ENCODE measurements around the gene MAPK8IP2.
"Not testable (repeated sequence)": the region's sequence is repeated elsewhere in the genome, so short reads cannot be mapped to it uniquely, and the experiment has no call there.

MAPK8IP2 gene

GRCh38 chr22:50609599-50609998 is 9.0 kb downstream of the MAPK8IP2 start:
- no peak overlapping the region for H3K27ac ChIP-seq (ENCODE audit: low read length)
- H3K4me1 ChIP-seq (ENCODE audit: control insufficient read depth in 1 of 2, insufficient read depth in 2 of 2, low read length in 2 of 2) = no peaks in the 10 kb centered on the region
- no peaks in the 10 kb centered on the region for H3K36me3 ChIP-seq (ENCODE audit: control insufficient read depth in 1 of 2, insufficient read depth in 2 of 2, low read length in 2 of 2)
- H3K9me3 ChIP-seq (ENCODE audit: control insufficient read depth in 1 of 2, low read length in 2 of 2) = no peaks in the 10 kb centered on the region
- H3K27me3 ChIP-seq (ENCODE audit: low read depth, low read length) = no peaks in the 10 kb centered on the region
- H3K4me3 ChIP-seq (ENCODE audit: low read depth in 1 of 2, low read length in 2 of 2) = no peak overlapping the region

DNA sequence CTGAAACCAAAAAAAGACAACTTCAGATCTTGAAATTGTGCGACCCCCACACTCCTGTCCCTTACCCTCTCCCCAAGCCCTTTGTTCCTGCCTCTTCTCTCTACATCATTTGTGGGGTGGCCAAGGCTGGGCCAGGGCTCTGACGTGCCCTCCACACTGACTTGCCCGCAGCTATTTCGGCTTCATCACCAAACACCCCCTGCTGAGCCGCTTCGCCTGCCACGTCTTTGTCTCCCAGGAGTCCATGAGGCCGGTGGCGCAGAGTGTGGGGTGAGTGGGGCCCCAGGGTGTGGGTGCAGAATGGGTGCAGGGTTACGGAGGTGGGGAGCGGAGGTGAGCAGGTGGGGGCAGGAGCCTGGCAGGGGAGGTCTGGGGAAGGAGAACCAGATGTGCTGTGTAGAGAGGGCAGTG is 9.5 kb downstream of the MAPK8IP2 start:
- Histone ChIP-seq H3K36me3 (ENCODE audit: control insufficient read depth in 1 of 2, insufficient read depth in 2 of 2, low read length in 2 of 2) (no peaks in the 10 kb centered on the region), H3K27ac (ENCODE audit: low read length) (no peak overlapping the region), H3K27me3 (ENCODE audit: low read depth, low read length) (no peaks in the 10 kb centered on the region), H3K4me1 (ENCODE audit: control insufficient read depth in 1 of 2, insufficient read depth in 2 of 2, low read length in 2 of 2) (no peaks in the 10 kb centered on the region), H3K9me3 (ENCODE audit: control insufficient read depth in 1 of 2, low read length in 2 of 2) (no peaks in the 10 kb centered on the region), H3K4me3 (ENCODE audit: low read depth in 1 of 2, low read length in 2 of 2) (no peak overlapping the region)

- H3K4me3 ChIP-seq (ENCODE audit: low read depth in 1 of 2, low read length in 2 of 2) = no peak overlapping the region
- H3K36me3 ChIP-seq (ENCODE audit: control insufficient read depth in 1 of 2, insufficient read depth in 2 of 2, low read length in 2 of 2) = no peaks in the 10 kb centered on the region
- H3K9me3 ChIP-seq (ENCODE audit: control insufficient read depth in 1 of 2, low read length in 2 of 2) = no peaks in the 10 kb centered on the region
- no peaks in the 10 kb centered on the region for H3K4me1 ChIP-seq (ENCODE audit: control insufficient read depth in 1 of 2, insufficient read depth in 2 of 2, low read length in 2 of 2)
- no peak overlapping the region for H3K27ac ChIP-seq (ENCODE audit: low read length)
- H3K27me3 ChIP-seq (ENCODE audit: low read depth, low read length) = no peaks in the 10 kb centered on the region
Observed at GRCh38 chr22:50610581-50610980, 10.0 kb downstream of the MAPK8IP2 start.

DNA sequence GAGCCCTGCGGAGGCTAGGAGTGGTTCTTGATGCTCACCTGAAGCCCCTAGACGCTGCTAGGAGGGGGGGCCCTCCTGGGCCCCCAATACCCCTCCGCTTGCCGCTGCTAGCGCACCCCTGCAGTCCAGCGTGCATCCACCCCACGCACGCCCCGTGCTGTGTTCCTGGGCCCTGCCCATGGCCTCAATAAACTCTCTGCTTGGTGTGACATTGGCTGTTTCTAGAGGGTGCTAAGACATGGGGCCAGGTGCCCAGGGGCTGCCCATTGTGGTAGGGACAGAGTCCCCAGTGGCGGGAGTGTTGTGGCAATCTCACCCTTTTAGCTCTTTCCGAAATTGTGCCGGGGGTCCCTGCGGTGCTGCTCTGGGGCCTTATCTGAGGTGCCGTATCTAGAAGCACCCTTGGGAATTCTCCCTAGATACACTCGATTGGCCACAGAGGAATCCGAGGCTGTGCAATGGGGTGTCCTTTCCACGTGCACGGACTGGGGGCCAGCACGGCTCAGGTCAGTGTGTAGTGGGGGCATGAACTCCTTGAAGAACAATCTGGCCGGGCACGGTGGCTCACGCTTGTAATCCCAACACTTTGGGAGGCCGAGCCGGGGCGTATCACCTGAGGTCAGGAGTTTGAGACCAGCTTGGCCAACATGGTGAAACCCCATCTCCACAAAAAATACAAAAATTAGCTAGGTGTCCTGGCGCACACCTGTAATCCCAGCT is 10.9 kb downstream of the MAPK8IP2 start:
- H3K36me3 ChIP-seq (ENCODE audit: control insufficient read depth in 1 of 2, insufficient read depth in 2 of 2, low read length in 2 of 2) = no peaks in the 10 kb centered on the region
- no peaks in the 10 kb centered on the region for H3K4me1 ChIP-seq (ENCODE audit: control insufficient read depth in 1 of 2, insufficient read depth in 2 of 2, low read length in 2 of 2)
- no peaks in the 10 kb centered on the region for H3K9me3 ChIP-seq (ENCODE audit: control insufficient read depth in 1 of 2, low read length in 2 of 2)
- H3K4me3 ChIP-seq (ENCODE audit: low read depth in 1 of 2, low read length in 2 of 2) = no peak overlapping the region
- no peaks in the 10 kb centered on the region for H3K27me3 ChIP-seq (ENCODE audit: low read depth, low read length)
- no peak overlapping the region for H3K27ac ChIP-seq (ENCODE audit: low read length)

- Histone ChIP-seq H3K27me3 (ENCODE audit: low read depth, low read length) (no peaks in the 10 kb centered on the region), H3K9me3 (ENCODE audit: control insufficient read depth in 1 of 2, low read length in 2 of 2) (no peaks in the 10 kb centered on the region), H3K36me3 (ENCODE audit: control insufficient read depth in 1 of 2, insufficient read depth in 2 of 2, low read length in 2 of 2) (no peaks in the 10 kb centered on the region), H3K27ac (ENCODE audit: low read length) (no peak overlapping the region), H3K4me3 (ENCODE audit: low read depth in 1 of 2, low read length in 2 of 2) (no peak overlapping the region), H3K4me1 (ENCODE audit: control insufficient read depth in 1 of 2, insufficient read depth in 2 of 2, low read length in 2 of 2) (no peaks in the 10 kb centered on the region)
Observed at GRCh38 chr22:50612168-50612527, 11.6 kb downstream of the MAPK8IP2 start.

DNA sequence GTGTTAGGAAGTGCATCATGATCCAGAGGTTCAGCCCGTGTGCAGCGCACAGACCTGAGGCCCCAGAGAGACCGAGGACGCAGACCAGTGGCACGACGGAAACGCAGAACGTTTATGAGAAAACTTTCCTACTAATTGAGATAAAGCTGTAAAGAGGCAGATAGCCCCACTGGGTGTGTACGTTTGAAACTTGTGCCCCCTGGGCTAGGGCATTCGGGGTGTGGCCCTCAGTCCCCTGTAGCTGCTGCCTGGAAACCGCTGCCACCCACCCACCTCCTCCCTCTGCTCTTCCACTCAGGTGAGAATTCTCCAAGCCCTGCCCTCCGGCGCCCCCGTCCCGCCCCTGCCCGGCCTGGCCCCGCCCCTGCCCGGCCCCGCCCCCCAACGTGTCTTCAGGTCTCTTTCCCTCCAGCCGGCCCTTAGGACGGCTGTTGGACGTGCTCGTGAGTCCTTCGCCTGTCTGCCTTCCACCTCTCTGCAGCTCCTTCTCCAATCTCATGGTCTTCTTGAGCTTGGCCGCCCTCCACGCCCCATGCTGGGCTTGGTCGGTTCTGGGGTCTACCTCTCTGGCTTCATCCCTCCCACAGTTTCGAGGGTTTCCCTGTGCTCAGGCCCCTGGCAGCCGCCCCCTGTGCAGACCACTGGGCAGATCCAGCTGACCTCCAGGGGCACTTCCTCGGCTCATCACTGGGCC is 12.1 kb downstream of the MAPK8IP2 start:
- H3K27me3 ChIP-seq (ENCODE audit: low read depth, low read length) = no peaks in the 10 kb centered on the region
- no peaks in the 10 kb centered on the region for H3K4me1 ChIP-seq (ENCODE audit: control insufficient read depth in 1 of 2, insufficient read depth in 2 of 2, low read length in 2 of 2)
- no peaks in the 10 kb centered on the region for H3K36me3 ChIP-seq (ENCODE audit: control insufficient read depth in 1 of 2, insufficient read depth in 2 of 2, low read length in 2 of 2)
- H3K27ac ChIP-seq (ENCODE audit: low read length) = no peak overlapping the region
- no peaks in the 10 kb centered on the region for H3K9me3 ChIP-seq (ENCODE audit: control insufficient read depth in 1 of 2, low read length in 2 of 2)
- no peak overlapping the region for H3K4me3 ChIP-seq (ENCODE audit: low read depth in 1 of 2, low read length in 2 of 2)

GRCh38 chr22:50613291-50613981 is 12.8 kb downstream of the MAPK8IP2 start:
- no peak overlapping the region for H3K4me3 ChIP-seq (ENCODE audit: low read depth in 1 of 2, low read length in 2 of 2)
- H3K4me1 ChIP-seq (ENCODE audit: control insufficient read depth in 1 of 2, insufficient read depth in 2 of 2, low read length in 2 of 2) = no peaks in the 10 kb centered on the region
- no peaks in the 10 kb centered on the region for H3K36me3 ChIP-seq (ENCODE audit: control insufficient read depth in 1 of 2, insufficient read depth in 2 of 2, low read length in 2 of 2)
- no peaks in the 10 kb centered on the region for H3K9me3 ChIP-seq (ENCODE audit: control insufficient read depth in 1 of 2, low read length in 2 of 2)
- no peaks in the 10 kb centered on the region for H3K27me3 ChIP-seq (ENCODE audit: low read depth, low read length)
- peak overlapping the region; percentile 39 for H3K27ac ChIP-seq (ENCODE audit: low read length)

DNA sequence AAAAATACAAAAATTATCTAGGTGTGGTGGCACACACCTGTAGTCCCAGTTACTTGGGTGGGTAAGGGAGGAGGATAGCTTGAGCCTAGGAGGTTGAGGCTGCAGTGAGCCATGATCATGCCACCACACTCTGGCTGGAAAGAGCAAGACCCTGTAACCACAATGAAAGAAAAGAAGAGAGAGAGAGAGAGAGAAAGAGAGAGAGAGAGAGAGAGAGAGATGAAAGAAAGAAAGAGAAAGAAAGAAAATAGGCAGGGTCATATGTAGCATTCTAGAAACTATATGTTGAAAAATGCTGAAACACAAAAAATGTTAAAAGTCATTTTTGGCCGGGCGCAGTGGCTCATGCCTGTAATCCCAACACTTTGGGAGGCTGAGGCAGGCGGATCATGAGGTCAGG is 13.7 kb downstream of the MAPK8IP2 start:
- H3K4me3 ChIP-seq (ENCODE audit: low read depth in 1 of 2, low read length in 2 of 2); H3K27me3 ChIP-seq (ENCODE audit: low read depth, low read length); H3K27ac ChIP-seq (ENCODE audit: low read length); H3K36me3 ChIP-seq (ENCODE audit: control insufficient read depth in 1 of 2, insufficient read depth in 2 of 2, low read length in 2 of 2); H3K4me1 ChIP-seq (ENCODE audit: control insufficient read depth in 1 of 2, insufficient read depth in 2 of 2, low read length in 2 of 2); H3K9me3 ChIP-seq (ENCODE audit: control insufficient read depth in 1 of 2, low read length in 2 of 2): not testable (repeated sequence)

GRCh38 chr22:50620593-50621355 is 20.2 kb downstream of the MAPK8IP2 start:
- Histone ChIP-seq H3K9me3 (ENCODE audit: control insufficient read depth in 1 of 2, low read length in 2 of 2) (no peaks in the 10 kb centered on the region), H3K4me1 (ENCODE audit: control insufficient read depth in 1 of 2, insufficient read depth in 2 of 2, low read length in 2 of 2) (peaks cover 12 to 13% of the 10 kb centered on the region in 2 donors), H3K27me3 (ENCODE audit: low read depth, low read length) (peaks cover 4% of the 10 kb centered on the region), H3K36me3 (ENCODE audit: control insufficient read depth in 1 of 2, insufficient read depth in 2 of 2, low read length in 2 of 2) (no peaks in the 10 kb centered on the region), H3K27ac (ENCODE audit: low read length) (no peak overlapping the region), H3K4me3 (ENCODE audit: low read depth in 1 of 2, low read length in 2 of 2) (peak overlapping the region; percentile 33 to 55)

DNA sequence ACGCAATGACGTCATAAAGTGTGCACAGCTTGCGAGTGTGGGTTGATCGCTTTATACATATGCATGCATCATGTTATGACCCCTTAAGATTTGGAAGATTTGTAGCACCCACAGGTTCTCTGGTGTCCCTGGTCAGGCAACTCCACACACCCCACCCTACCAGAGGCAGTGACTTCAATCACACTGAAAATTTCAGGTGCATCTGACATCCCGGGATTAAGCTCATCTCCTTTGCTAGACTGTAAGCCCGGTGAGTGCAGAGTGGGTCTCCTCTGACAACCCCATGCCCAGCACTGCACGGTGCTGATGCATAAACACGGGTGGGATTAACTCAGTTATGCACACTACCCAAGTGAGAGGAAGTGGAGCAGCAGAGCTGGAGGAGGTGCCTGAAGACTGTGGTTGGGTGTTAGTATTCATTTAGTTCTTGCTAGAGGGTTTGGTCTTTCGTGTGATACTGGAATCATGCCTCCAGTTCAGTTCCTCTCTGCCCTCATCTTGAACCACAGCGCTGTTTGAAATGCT is 20.8 kb downstream of the MAPK8IP2 start:
- Histone ChIP-seq H3K4me3 (ENCODE audit: low read depth in 1 of 2, low read length in 2 of 2) (peak overlapping the region; percentile 33 to 55), H3K27ac (ENCODE audit: low read length) (peak overlapping the region; percentile 26), H3K4me1 (ENCODE audit: control insufficient read depth in 1 of 2, insufficient read depth in 2 of 2, low read length in 2 of 2) (peaks cover 12 to 13% of the 10 kb centered on the region in 2 donors), H3K9me3 (ENCODE audit: control insufficient read depth in 1 of 2, low read length in 2 of 2) (no peaks in the 10 kb centered on the region), H3K27me3 (ENCODE audit: low read depth, low read length) (peaks cover 4% of the 10 kb centered on the region), H3K36me3 (ENCODE audit: control insufficient read depth in 1 of 2, insufficient read depth in 2 of 2, low read length in 2 of 2) (no peaks in the 10 kb centered on the region)
